Measurements from ENCODE around the gene PAFAH2. TPM values are rescaled to one million over a fixed set of nuclear protein-coding genes. Genes with fewer than 3 reads are reported as not detected.
A peak's percentile ranks its signal among the peaks of the same experiment; 100 is the strongest.
"Not testable (repeated sequence)": the region's sequence is repeated elsewhere in the genome, so short reads cannot be mapped to it uniquely, and the experiment has no call there.

The PAFAH2 gene
- total RNA-seq, 2 experiments from 2014 or later = 8.6 to 8.8 TPM

GRCh38 chr1:25954282-25954938 lies 43.5 kb downstream of the PAFAH2 start:
- peak overlapping the region; percentile 2 for H3K27ac Mint-ChIP-seq
- no peak for DNase-seq
- peaks cover 3% of the 10 kb centered on the region for H3K9me3 Mint-ChIP-seq
- H3K36me3 Mint-ChIP-seq = peaks cover 20% of the 10 kb centered on the region
- no peaks in the 10 kb centered on the region for H3K27me3 Mint-ChIP-seq
- no peak overlapping the region for H3K4me3 Mint-ChIP-seq
- no peaks in the 10 kb centered on the region for H3K4me1 Mint-ChIP-seq

GRCh38 chr1:25952841-25953401 lies 44.9 kb downstream of the PAFAH2 start:
- Mint-ChIP-seq H3K27ac (no peak overlapping the region), H3K4me1 (no peaks in the 10 kb centered on the region), H3K4me3 (no peak overlapping the region), H3K9me3 (no peaks in the 10 kb centered on the region), H3K27me3 (no peaks in the 10 kb centered on the region), H3K36me3 (peaks cover 8% of the 10 kb centered on the region)
- no peak for DNase-seq

GRCh38 chr1:25948641-25949040 lies 49.2 kb downstream of the PAFAH2 start:
- Mint-ChIP-seq H3K27me3 (no peaks in the 10 kb centered on the region), H3K27ac (no peak overlapping the region), H3K4me3 (no peak overlapping the region), H3K36me3 (no peaks in the 10 kb centered on the region), H3K9me3 (peaks cover 6% of the 10 kb centered on the region), H3K4me1 (no peaks in the 10 kb centered on the region)
- DNase-seq = no peak

- H3K27ac Mint-ChIP-seq = no peak overlapping the region
- no peaks in the 10 kb centered on the region for H3K27me3 Mint-ChIP-seq
- no peak overlapping the region for H3K4me3 Mint-ChIP-seq
- no peak for DNase-seq
- peaks cover 15% of the 10 kb centered on the region for H3K9me3 Mint-ChIP-seq
- no peaks in the 10 kb centered on the region for H3K4me1 Mint-ChIP-seq
- peaks cover 3% of the 10 kb centered on the region for H3K36me3 Mint-ChIP-seq
Measured at GRCh38 chr1:25947027-25947426, 50.8 kb downstream of the PAFAH2 start.

GRCh38 chr1:25945761-25946160 lies 52.1 kb downstream of the PAFAH2 start:
- H3K4me3 Mint-ChIP-seq = no peak overlapping the region
- no peak overlapping the region for H3K27ac Mint-ChIP-seq
- H3K36me3 Mint-ChIP-seq = peaks cover 3% of the 10 kb centered on the region
- no peaks in the 10 kb centered on the region for H3K27me3 Mint-ChIP-seq
- DNase-seq = no peak
- no peaks in the 10 kb centered on the region for H3K4me1 Mint-ChIP-seq
- H3K9me3 Mint-ChIP-seq = peaks cover 15% of the 10 kb centered on the region

- peaks cover 3% of the 10 kb centered on the region for H3K36me3 Mint-ChIP-seq
Measured at GRCh38 chr1:25944986-25945385, 52.9 kb downstream of the PAFAH2 start.

GRCh38 chr1:25943511-25943910 lies 54.4 kb downstream of the PAFAH2 start:
- H3K4me1 Mint-ChIP-seq = not testable (repeated sequence)

More at GRCh38 chr1:25944986-25945385, 52.9 kb downstream of the PAFAH2 start:
- Mint-ChIP-seq H3K9me3 (peaks cover 15% of the 10 kb centered on the region), H3K4me3 (no peak overlapping the region), H3K27ac (no peak overlapping the region), H3K27me3 (no peaks in the 10 kb centered on the region), H3K4me1 (no peaks in the 10 kb centered on the region)
- no peak for DNase-seq

GRCh38 chr1:25936947-25937346 lies 60.9 kb downstream of the PAFAH2 start:
- Mint-ChIP-seq H3K27me3 (no peaks in the 10 kb centered on the region), H3K36me3 (no peaks in the 10 kb centered on the region), H3K4me1 (peaks cover 7% of the 10 kb centered on the region), H3K9me3 (no peaks in the 10 kb centered on the region), H3K27ac (no peak overlapping the region), H3K4me3 (no peak overlapping the region)
- no peak for DNase-seq

More at GRCh38 chr1:25943511-25943910, 54.4 kb downstream of the PAFAH2 start:
- H3K36me3 Mint-ChIP-seq, H3K4me3 Mint-ChIP-seq, H3K27ac Mint-ChIP-seq, H3K27me3 Mint-ChIP-seq, DNase-seq: not testable (repeated sequence)
- peaks cover 15% of the 10 kb centered on the region for H3K9me3 Mint-ChIP-seq

GRCh38 chr1:25933479-25934365 lies 64.1 kb downstream of the PAFAH2 start:
- Mint-ChIP-seq H3K4me3 (no peak overlapping the region), H3K27ac (peak overlapping the region; percentile 24), H3K36me3 (no peaks in the 10 kb centered on the region), H3K27me3 (no peaks in the 10 kb centered on the region), H3K9me3 (no peaks in the 10 kb centered on the region), H3K4me1 (peaks cover 7% of the 10 kb centered on the region)
- no peak for DNase-seq

- H3K4me3 Mint-ChIP-seq, H3K4me1 Mint-ChIP-seq, H3K27ac Mint-ChIP-seq: not testable (repeated sequence)
Measured at GRCh38 chr1:25932811-25933400, 65.0 kb downstream of the PAFAH2 start.

GRCh38 chr1:25932321-25932720 lies 65.5 kb downstream of the PAFAH2 start:
- Mint-ChIP-seq H3K27me3 (no peaks in the 10 kb centered on the region), H3K4me1 (peaks cover 7% of the 10 kb centered on the region), H3K27ac (no peak overlapping the region), H3K9me3 (no peaks in the 10 kb centered on the region), H3K4me3 (no peak overlapping the region), H3K36me3 (no peaks in the 10 kb centered on the region)
- DNase-seq = no peak

More at GRCh38 chr1:25932811-25933400, 65.0 kb downstream of the PAFAH2 start:
- H3K9me3 Mint-ChIP-seq, H3K27me3 Mint-ChIP-seq, DNase-seq, H3K36me3 Mint-ChIP-seq: not testable (repeated sequence)

- Mint-ChIP-seq H3K27ac (no peak overlapping the region), H3K27me3 (peaks cover 3% of the 10 kb centered on the region), H3K9me3 (no peaks in the 10 kb centered on the region), H3K4me3 (no peak overlapping the region), H3K36me3 (no peaks in the 10 kb centered on the region), H3K4me1 (peaks cover 15% of the 10 kb centered on the region)
- no peak for DNase-seq
Measured at GRCh38 chr1:25929016-25929415, 68.8 kb downstream of the PAFAH2 start.

- Mint-ChIP-seq H3K4me1 (peaks cover 18% of the 10 kb centered on the region), H3K27ac (no peak overlapping the region), H3K27me3 (peaks cover 10% of the 10 kb centered on the region), H3K4me3 (no peak overlapping the region), H3K36me3 (no peaks in the 10 kb centered on the region), H3K9me3 (no peaks in the 10 kb centered on the region)
- no peak for DNase-seq
Measured at GRCh38 chr1:25927521-25928265, 70.2 kb downstream of the PAFAH2 start.

GRCh38 chr1:25926731-25927496 lies 70.9 kb downstream of the PAFAH2 start:
- Mint-ChIP-seq H3K4me3 (no peak overlapping the region), H3K27ac (no peak overlapping the region), H3K36me3 (no peaks in the 10 kb centered on the region), H3K4me1 (peaks cover 24% of the 10 kb centered on the region), H3K9me3 (no peaks in the 10 kb centered on the region), H3K27me3 (peaks cover 10% of the 10 kb centered on the region)
- DNase-seq = no peak
